ENCODE data around the gene DNAJA4.

Gene DNAJA4

GRCh38 chr15:78264304-78265136 is at the start of gene DNAJA4:
TSS of gene DNAJA4 (plus strand) at chr15:78264562. CDS start at chr15:78264764, 202 bp downstream.
- peak; percentile 65 for DNase-seq (ENCODE audit: low spot score)

- peak; percentile 83 for DNase-seq (ENCODE audit: low spot score)
These were observed 47.9 kb upstream of the DNAJA4 start for GRCh38 chr15:78216276-78217104.

DNA sequence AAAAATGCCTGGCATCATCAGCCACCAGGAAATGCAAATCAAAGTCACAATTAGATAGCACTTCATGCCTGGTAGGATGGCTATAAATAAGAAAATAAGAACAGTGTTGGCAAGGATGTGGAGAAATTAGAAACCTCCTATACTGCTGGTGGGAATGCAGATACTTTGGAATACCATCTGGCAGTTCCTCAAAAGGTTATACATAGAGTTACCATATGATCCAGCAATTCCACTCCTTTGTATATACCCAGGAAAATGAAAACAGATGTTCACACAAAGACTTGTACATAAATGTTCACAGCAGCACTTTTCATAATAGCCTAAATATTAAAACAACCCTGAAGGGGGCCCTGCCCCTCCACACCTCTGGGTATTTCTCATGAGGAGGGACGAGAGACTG is 43.6 kb upstream of the DNAJA4 start:
- no peak for DNase-seq (ENCODE audit: low spot score)

- no peak for DNase-seq (ENCODE audit: low spot score)
These were observed 41.5 kb upstream of the DNAJA4 start for GRCh38 chr15:78222745-78223395.

DNA sequence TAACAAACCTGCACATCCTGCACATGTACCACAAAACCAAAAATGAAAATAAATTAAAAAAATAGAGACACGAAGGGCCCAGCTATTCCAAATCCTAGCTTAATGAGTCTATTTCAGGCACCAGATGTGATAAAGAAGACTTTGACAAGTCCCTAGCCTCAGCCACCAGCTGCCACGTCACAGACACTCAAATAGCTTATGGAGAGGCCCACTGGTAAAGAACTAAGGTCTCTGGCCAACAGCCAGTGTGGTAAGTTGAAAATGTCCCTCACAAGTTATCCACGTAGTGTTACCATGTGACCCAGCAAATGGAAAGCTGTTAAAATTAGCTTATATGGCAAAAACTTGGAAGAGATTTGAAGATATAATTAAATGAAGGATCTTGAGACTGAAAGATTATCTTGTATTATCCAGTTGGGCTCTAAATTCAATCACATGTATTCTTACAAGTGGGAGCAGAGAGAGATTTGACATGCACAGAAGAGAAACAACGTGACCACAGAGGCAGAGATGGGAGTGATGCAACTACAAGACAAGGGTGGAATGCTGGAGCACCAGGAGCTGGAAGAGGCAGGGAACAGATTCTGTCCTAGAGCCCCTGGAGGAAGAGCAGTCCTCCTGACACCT is 40.9 kb upstream of the DNAJA4 start:
- DNase-seq (ENCODE audit: low spot score) = no peak

DNA sequence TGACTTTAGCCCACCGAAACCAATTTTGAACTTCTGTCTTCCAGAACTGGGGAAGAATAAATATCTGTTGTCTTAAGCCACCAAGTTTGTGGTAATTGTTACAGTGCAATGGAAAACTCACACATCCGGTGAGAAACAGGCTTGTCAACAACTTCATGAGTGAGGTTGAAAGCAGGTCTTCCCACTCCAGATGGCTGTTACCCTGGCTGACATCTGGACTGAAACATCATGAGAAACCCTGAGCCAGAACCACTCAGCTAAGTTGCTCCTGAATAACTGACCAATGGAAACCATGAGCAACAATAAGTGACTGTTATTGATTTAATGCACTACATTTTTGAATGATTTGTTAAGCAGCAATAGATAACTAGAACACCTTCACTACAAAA is 40.3 kb upstream of the DNAJA4 start:
- no peak for DNase-seq (ENCODE audit: low spot score)

DNA sequence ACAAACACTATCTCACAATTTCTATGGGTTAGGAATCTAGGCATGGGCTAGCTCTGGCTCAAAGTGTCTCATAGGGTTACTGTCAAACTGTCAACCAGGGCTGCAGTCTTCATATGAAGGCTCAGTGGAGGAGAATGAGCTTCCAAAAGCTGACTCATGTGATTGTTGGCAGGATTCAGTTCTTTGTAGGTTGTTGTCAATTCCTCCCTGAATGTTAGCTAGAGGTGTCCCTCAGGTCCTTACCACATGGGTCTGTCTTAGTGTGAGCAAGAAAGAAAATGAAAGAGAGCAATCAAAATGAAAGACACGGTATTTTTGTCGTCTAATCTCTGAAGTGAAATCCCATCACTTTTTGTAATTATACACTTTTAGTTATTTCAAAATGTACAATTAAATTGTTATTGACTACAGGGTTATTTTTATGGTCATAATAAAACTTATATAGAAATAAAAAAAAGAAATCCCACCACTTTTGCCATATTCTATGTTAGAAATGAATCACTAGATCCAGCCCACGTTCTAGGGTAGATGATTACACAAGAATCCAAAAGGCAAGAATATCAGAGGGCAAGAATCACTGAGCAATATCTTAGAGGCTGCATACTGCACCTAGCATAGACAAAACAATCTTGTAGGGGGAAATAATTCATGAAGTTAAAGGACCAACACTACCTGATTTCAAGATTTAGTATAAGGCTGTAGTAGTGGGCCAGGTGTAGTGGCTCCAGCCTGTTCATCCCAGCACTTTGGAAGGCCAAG is 38.4 kb upstream of the DNAJA4 start:
- DNase-seq (ENCODE audit: low spot score) = no peak

GRCh38 chr15:78228356-78228996 is 35.9 kb upstream of the DNAJA4 start:
- DNase-seq (ENCODE audit: low spot score) = no peak

DNA sequence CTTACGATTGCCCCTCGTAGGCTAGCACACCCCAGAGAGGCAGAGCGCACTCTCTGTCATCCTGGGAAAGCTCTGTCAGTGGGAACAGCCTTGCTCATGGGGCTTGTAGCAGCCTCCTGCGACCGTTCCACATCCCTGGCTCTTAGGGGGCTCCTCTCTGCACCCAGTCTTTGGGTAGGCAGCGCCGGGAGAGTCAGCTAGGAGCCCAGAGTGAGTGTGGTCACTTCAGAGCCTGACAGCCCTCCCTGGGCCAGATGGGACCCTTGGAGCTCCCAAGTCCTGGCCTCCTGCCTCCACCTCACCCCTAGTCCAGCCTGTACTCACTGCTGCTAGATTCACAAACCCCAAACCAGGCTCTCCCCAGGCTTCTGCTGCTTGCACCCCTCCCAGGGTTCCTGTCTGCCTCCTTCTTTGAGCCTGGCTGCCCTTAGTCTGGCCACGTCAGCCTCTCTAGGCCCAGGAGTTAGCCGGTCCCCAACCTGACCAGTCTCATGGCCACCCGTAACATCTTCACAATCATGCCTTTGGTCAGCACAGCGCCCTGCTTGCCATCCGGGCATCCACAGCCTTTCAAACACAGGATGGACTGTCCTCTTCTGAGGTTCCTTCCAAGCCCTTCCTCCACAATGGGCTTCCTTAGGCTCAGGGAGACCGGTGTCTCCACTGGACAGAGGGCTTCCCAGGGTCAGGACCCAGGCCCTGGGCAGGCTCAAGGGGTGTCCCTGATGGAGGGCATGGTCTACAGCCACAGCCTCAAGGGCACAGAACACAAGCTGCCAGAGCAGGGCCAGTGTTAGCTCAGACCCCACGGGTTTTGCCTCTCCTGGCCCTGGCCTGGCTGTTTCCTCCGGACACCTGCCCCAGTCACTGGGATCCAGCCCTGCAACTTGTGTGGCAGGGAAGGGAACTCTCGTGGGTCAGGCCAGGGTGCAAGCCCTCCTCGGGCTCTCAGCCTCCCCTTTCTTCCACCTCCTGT is 34.6 kb upstream of the DNAJA4 start:
- no peak for DNase-seq (ENCODE audit: low spot score)

DNA sequence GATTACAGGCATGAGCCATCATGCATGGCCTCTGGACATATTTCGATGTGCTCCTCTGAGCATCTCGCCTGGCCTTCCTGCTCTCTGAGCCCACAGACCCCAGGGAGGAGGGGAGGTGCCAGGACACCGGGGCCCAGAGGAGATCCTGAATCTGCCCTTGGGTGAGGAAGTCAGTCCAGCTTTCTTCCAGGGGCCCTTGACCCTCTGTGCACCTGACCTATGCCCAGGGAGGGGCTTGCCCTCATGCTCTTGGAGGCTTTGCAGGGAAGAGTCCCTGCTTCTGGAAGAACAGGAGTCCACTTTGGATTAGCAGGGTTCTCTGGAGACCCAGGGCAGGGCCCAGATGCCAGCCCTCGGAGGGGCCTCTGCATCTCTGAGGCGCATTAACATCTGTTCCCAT is 31.4 kb upstream of the DNAJA4 start:
- no peak for DNase-seq (ENCODE audit: low spot score)

GRCh38 chr15:78233496-78233895 is 30.9 kb upstream of the DNAJA4 start:
- no peak for DNase-seq (ENCODE audit: low spot score)

DNA sequence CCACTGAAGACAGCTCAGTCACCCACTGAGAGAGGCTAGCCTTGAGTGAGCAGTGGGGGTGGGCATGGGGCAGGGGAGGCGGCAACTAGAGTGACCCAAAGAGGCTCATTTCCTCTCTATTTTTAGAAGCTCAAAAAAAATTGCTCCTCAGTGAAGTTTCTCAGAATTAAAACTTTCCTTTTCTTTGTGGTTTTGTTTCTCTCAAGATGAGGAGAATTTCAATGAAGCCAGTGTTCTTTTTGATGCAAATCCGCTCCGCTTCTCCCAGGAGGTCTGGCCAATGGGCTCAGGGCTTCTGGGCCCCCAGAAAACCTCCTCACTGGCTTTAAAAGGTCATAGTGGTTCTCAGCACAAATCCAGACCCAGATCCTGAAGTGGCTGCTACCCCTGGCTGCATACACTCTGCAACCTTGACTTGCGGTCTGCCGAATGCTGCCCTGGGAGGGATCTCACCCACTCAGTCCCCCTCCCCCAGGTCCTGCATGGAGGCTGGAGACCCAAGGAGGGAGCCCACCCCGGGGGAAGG is 29.8 kb upstream of the DNAJA4 start, which contains the start of gene ACSBG1:
Gene ACSBG1, minus strand, starts transcription at position 51 of the 526 bp plus-strand sequence. CDS start 64 bp downstream, outside the sequence.
- no peak for DNase-seq (ENCODE audit: low spot score)

GRCh38 chr15:78236491-78236890 is 27.9 kb upstream of the DNAJA4 start:
- no peak for DNase-seq (ENCODE audit: low spot score)

GRCh38 chr15:78237146-78237545 is 27.2 kb upstream of the DNAJA4 start:
- no peak for DNase-seq (ENCODE audit: low spot score)

- DNase-seq (ENCODE audit: low spot score) = no peak
These were observed 24.6 kb upstream of the DNAJA4 start for GRCh38 chr15:78239811-78240210.

GRCh38 chr15:78241017-78241416 is 23.3 kb upstream of the DNAJA4 start:
- DNase-seq (ENCODE audit: low spot score) = peak; percentile 91

DNA sequence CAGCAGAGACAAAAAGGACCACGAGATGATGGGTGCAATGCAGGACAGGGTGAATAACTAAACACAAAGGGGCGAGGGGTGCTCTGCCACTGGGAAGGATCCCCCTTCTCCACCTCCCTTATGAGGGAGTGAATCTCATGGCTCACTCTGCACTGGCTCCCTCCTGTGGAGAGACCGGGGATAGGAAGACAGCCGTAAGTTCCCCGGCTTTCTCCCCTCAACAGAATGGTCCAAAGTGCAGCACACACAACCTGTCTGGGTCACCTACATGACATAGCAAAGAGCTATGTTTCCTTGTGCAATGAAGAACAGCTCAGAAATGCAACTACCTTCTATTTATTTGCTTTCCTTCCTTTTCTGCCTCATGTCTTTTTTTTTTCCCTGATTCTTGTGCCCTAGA is 22.2 kb upstream of the DNAJA4 start:
- peak; percentile 38 for DNase-seq (ENCODE audit: low spot score)

- no peak for DNase-seq (ENCODE audit: low spot score)
These were observed 21.3 kb upstream of the DNAJA4 start for GRCh38 chr15:78243058-78243457.

DNA sequence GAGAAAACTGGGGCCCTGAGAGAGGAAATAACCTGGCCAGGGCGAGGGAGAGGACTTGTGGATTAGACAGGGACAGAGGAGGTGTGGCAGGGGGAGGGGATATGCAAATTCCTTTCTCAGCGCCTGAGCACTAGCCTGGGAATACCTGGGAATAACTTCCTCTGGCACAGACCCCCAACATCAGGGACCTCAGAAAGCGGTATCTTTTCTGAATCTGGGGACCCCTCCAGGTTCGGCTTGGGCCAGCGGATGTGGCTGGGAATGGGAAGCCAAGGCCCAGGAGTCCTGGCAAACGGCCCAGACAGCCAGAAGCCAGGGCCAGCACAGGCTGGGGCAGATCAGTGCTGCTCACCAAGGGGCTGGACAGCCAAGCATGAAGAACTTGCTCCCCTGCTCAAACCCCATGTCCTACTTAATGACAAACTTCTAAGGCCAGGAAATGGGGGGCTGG is 20.8 kb upstream of the DNAJA4 start:
- DNase-seq (ENCODE audit: low spot score) = peak; percentile 54
